ENCODE results near the gene ELMO1. TPM values are rescaled to one million over a fixed set of nuclear protein-coding genes. Genes with fewer than 3 reads are reported as not detected.

The ELMO1 gene
- total and polyA plus RNA-seq, 2 of the 13 experiments (the other 11 are each of a cell fraction or from before 2014, with no cell fraction given), result 0.11 to 0.17 TPM

DNA sequence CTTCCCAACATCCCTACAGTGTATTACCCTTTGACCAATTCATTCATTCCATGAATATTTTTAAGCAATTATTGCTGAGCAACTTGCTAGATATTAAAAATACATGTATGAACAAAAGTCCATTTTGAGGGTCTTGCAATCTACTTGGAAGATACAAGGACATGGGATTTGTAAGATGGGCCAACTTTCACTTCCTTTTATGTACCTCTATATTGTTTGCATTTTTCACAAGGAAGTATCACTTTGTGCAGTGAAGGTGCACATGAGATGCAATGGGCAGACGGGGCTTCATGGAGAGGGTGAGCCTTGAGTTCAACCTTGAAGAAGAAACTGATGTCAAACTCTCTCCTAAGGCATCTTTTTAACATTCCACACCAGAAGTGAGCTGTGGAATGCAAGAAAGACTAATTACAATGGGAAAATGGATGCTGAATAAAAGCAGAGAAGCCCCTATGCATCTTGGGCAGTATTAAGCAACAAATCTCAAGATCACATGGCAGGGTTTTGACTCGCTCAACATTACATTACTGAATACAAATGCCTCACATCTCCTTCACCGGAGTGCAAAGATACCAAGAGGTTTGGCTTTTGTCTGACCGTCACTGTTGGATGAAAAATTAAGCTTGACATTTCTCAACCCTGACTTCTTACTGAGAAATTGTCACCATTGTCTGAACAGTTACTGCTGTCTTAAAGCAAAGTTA, 341.5 kb downstream of the ELMO1 start (continued):
- no peak for TF ChIP-seq ZNF512 (CRISPR knock-in tag; IDR thresholded peaks at IDR 0.05)

DNA sequence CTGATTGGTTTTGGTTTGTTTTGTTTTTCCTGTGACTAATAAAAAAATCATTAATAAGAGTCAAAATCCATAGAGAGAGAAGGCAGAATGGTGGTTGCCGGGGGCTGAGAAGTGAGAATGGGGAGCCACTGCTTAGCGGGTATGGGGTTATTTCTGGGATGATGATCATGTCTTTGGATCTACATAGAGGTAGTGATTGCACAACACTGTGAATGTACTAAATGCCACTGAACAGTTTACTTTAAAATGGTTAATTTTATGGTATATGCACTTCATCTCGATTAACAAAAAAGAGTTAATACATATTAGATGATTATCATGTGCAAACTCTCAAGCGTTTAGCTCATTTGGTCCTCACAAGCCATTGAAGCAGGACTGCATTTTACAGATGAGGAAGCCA, 342.9 kb downstream of the ELMO1 start:
- Histone ChIP-seq H3K4me2 (ENCODE audit: low read depth, low read length) (no peak overlapping the region), H3K9ac (ENCODE audit: insufficient read depth, low read depth, low read length) (no peak overlapping the region), H3K4me1 (ENCODE audit: insufficient read depth, low read length) (peaks cover 55% of the 10 kb centered on the region), H3K9me3 (ENCODE audit: low read length) (no peaks in the 10 kb centered on the region), H3K27ac (ENCODE audit: extremely low read length, insufficient read depth, low read length) (no peak overlapping the region), H2AFZ (ENCODE audit: low read length) (no peak overlapping the region), H4K20me1 (ENCODE audit: insufficient read depth, low read length) (no peaks in the 10 kb centered on the region), H3K27me3 (ENCODE audit: control insufficient read depth in 1 of 2, insufficient read depth in 2 of 2, low read length in 2 of 2) (0 out of 5 replicates have a peak, but pooled peaks cover 0 to 1% of the 10 kb centered on the region in 2 experiments), H3K79me2 (ENCODE audit: insufficient read depth, low read length) (no peaks in the 10 kb centered on the region), H3K4me3 (replicated peaks in 1 of 3; ENCODE audit: insufficient read depth in 1 of 3, low read depth in 2 of 3, low read length in 3 of 3) (no peak overlapping the region), H3K36me3 (replicated peaks in 1 of 2; ENCODE audit: control insufficient read depth in 1 of 2, insufficient read depth in 2 of 2, low read length in 2 of 2) (no peaks in the 10 kb centered on the region)
- ATAC-seq (no peak), FAIRE-seq (no peak), DNase-seq (ENCODE audit: low spot score) (no peak)
- ChIA-PET CTCF (ENCODE audit: low intra/inter-chr PET ratio, low total read pairs) (no interaction called here), POLR2A (no interaction called here)
- BruUV-seq (replicated peaks), result no TSS peak
- in situ Hi-C loops (cut with HindIII; ENCODE audit: extremely low pct_ligation_motif_present, low pct_unique_long_range_greater_than_20kb) (no loop called here), intact Hi-C loops (cut with micrococcal nuclease; ENCODE audit: unreplicated experiment) (loop anchor here (5.0 to 10.0 kb wide), 2 partner anchors 33 to 69 kb away; no protein-coding TSS in a partner anchor)
- peak; percentile 69; the same call in 1 of the 2 replicates for TF ChIP-seq CEBPB (IDR thresholded peaks at IDR 0.05; ENCODE audit: borderline replicate concordance, low read depth, low read length)
- TF ChIP-seq KLF13 (CRISPR knock-in tag; IDR thresholded peaks at IDR 0.05), result no peak
- no peak for TF ChIP-seq IKZF4 (CRISPR knock-in tag; IDR thresholded peaks at IDR 0.05; ENCODE audit: borderline replicate concordance, low read depth, not compliant biosample characterization)
- 81% methylated on average over 4 of the region's 4 CpGs for WGBS (ENCODE audit: low lambda C conversion rate)

Measured in HepG2 (cell line).